Measurements from ENCODE around the gene PUSL1. TPM values are rescaled to one million over a fixed set of nuclear protein-coding genes. Genes with fewer than 3 reads are reported as not detected.

PUSL1 gene
- total and polyA plus RNA-seq, 2 donors (not counting 1 experiment from before 2014, with no cell fraction given) = 15.7 to 25.8 TPM

GRCh38 chr1:1270813-1271212 lies 37.6 kb upstream of the PUSL1 start:
- no peak overlapping the region for H3K27ac ChIP-seq (ENCODE audit: low read length in 2 of 2)
- POLR2A ChIA-PET = interaction anchor here (0.6 to 0.8 kb wide), 2 partner anchors 134 to 174 kb away, joined by 3 to 4 read pairs; no protein-coding TSS in a partner anchor
- DNase-seq (no peak), ATAC-seq (ENCODE audit: low read depth) (no peak)
- H3K27me3 Mint-ChIP-seq = no peaks in the 10 kb centered on the region
- H4K20me1 ChIP-seq (ENCODE audit: control insufficient read depth, insufficient read depth, low read length, poor library complexity, severe bottlenecking) = peaks cover 62% of the 10 kb centered on the region
- H2AFZ ChIP-seq (ENCODE audit: insufficient read depth, low read depth, low read length, poor library complexity, severe bottlenecking) = no peak overlapping the region
- no peak for TF ChIP-seq CTCF (IDR thresholded peaks at IDR 0.05)
- intact Hi-C loops (cut with micrococcal nuclease) = no loop called here
- peak overlapping the region; percentile 77 for H3K4me3 Mint-ChIP-seq
- 72% methylated on average over 7 of the region's 7 CpGs for WGBS (ENCODE audit: insufficient coverage)
- H3K4me1 Mint-ChIP-seq = peaks cover 36% of the 10 kb centered on the region
- CTCF ChIA-PET = interaction anchor here (0.8 to 1.2 kb wide), 2 partner anchors 21 to 148 kb away, joined by 3 to 4 read pairs; no protein-coding TSS in a partner anchor
- H3K79me2 ChIP-seq (ENCODE audit: control insufficient read depth, insufficient read depth, low read length) = peaks cover 65% of the 10 kb centered on the region
- no peaks in the 10 kb centered on the region for H3K9me3 ChIP-seq (ENCODE audit: control extremely low read depth in 1 of 3, control insufficient read depth in 2 of 3, insufficient read depth in 1 of 3, low read length in 2 of 3)
- no peak overlapping the region for H3K9ac ChIP-seq (ENCODE audit: low read length)
- peaks cover 29 to 38% of the 10 kb centered on the region in 2 donors for H3K4me1 ChIP-seq (ENCODE audit: control insufficient read depth in 2 of 2, insufficient read depth in 2 of 2, low read length in 2 of 2)
- peaks cover 0 to 22% of the 10 kb centered on the region in 2 experiments for H3K36me3 ChIP-seq (replicated peaks in 1 of 2; ENCODE audit: control extremely low read depth in 1 of 2, control insufficient read depth in 1 of 2, extremely low read depth in 1 of 2, insufficient read depth in 2 of 2, low read length in 1 of 2)
- no peaks in the 10 kb centered on the region for H3K9me3 Mint-ChIP-seq (ENCODE audit: insufficient read depth)
- H3K27me3 ChIP-seq (replicated peaks in 1 of 4; ENCODE audit: control extremely low read depth in 1 of 4, control insufficient read depth in 3 of 4, insufficient read depth in 4 of 4, low read length in 3 of 4) = no peaks in the 10 kb centered on the region
- H3K4me3 ChIP-seq (ENCODE audit: control extremely low read depth in 1 of 5, extremely low read depth in 1 of 5, insufficient read depth in 1 of 5, low read depth in 2 of 5, low read length in 4 of 5) = no peak overlapping the region
- no peak overlapping the region for H3K27ac Mint-ChIP-seq
- H3K4me2 ChIP-seq (replicated peaks; ENCODE audit: low read depth, low read length, poor library complexity, severe bottlenecking) = peak overlapping the region; percentile 42

- peaks cover 36% of the 10 kb centered on the region for H3K4me1 Mint-ChIP-seq
- no peak for DNase-seq
These were observed 35.8 kb upstream of the PUSL1 start for GRCh38 chr1:1272341-1273208.

More at GRCh38 chr1:1272341-1273208, 35.8 kb upstream of the PUSL1 start:
- Histone ChIP-seq H3K9ac (ENCODE audit: low read length) (peak overlapping the region; percentile 87), H3K27ac (ENCODE audit: low read length in 2 of 2) (peak overlapping the region; percentile 24 to 77), H3K4me3 (ENCODE audit: control extremely low read depth in 1 of 5, extremely low read depth in 1 of 5, insufficient read depth in 1 of 5, low read depth in 2 of 5, low read length in 4 of 5) (peak overlapping the region; percentile 3 to 84 (median 75)), H3K9me3 (ENCODE audit: control extremely low read depth in 1 of 3, control insufficient read depth in 2 of 3, insufficient read depth in 1 of 3, low read length in 2 of 3) (no peaks in the 10 kb centered on the region), H3K36me3 (replicated peaks in 1 of 2; ENCODE audit: control extremely low read depth in 1 of 2, control insufficient read depth in 1 of 2, extremely low read depth in 1 of 2, insufficient read depth in 2 of 2, low read length in 1 of 2) (peaks cover 0 to 15% of the 10 kb centered on the region in 2 experiments), H3K4me2 (replicated peaks; ENCODE audit: low read depth, low read length, poor library complexity, severe bottlenecking) (peak overlapping the region; percentile 93), H3K27me3 (replicated peaks in 1 of 4; ENCODE audit: control extremely low read depth in 1 of 4, control insufficient read depth in 3 of 4, insufficient read depth in 4 of 4, low read length in 3 of 4) (no peaks in the 10 kb centered on the region), H3K79me2 (ENCODE audit: control insufficient read depth, insufficient read depth, low read length) (peaks cover 58% of the 10 kb centered on the region), H4K20me1 (ENCODE audit: control insufficient read depth, insufficient read depth, low read length, poor library complexity, severe bottlenecking) (peaks cover 55% of the 10 kb centered on the region), H2AFZ (ENCODE audit: insufficient read depth, low read depth, low read length, poor library complexity, severe bottlenecking) (peak overlapping the region; percentile 98), H3K4me1 (ENCODE audit: control insufficient read depth in 2 of 2, insufficient read depth in 2 of 2, low read length in 2 of 2) (peaks cover 29 to 38% of the 10 kb centered on the region in 2 donors)
- ATAC-seq (ENCODE audit: low read depth) = no peak
- ChIA-PET POLR2A (interaction anchor here (0.9 to 1.4 kb wide), 2 partner anchors 11 to 150 kb away, joined by 6 to 8 read pairs; no protein-coding TSS in a partner anchor), CTCF (interaction anchor here (0.9 kb wide), 1 partner anchor 155 kb away, joined by 3 read pairs; no protein-coding TSS in a partner anchor)
- WGBS (ENCODE audit: insufficient coverage) = 48% methylated on average over 43 of the region's 43 CpGs
- Mint-ChIP-seq H3K9me3 (ENCODE audit: insufficient read depth) (no peaks in the 10 kb centered on the region), H3K27me3 (no peaks in the 10 kb centered on the region), H3K4me3 (peak overlapping the region; percentile 88), H3K27ac (peak overlapping the region; percentile 76)
- intact Hi-C loops (cut with micrococcal nuclease) = loop anchor here (1.0 kb wide), 3 partner anchors 33 to 156 kb away; partner anchors contain the start of genes C1orf159, CPTP and INTS11
- TF ChIP-seq CTCF (IDR thresholded peaks at IDR 0.05) = no peak
- TF ChIP-seq EZH2 (IDR thresholded peaks at IDR 0.05; ENCODE audit: borderline replicate concordance, insufficient read depth, low read depth, low read length, poor library complexity, severe bottlenecking) = no peak

All from B cell (primary cell).